ENCODE measurements around the gene FBXL15. TPM values are rescaled to one million over a fixed set of nuclear protein-coding genes. Genes with fewer than 3 reads are reported as not detected.

The FBXL15 gene
- total and polyA plus RNA-seq, 9 of the 15 experiments (the other 6 are each of a cell fraction or from before 2014, with no cell fraction given), result 0.08 to 25.9 (median 3.5) TPM

GRCh38 chr10:102453502-102453901 is 32.9 kb downstream of the FBXL15 start:
- intact Hi-C loops (cut with micrococcal nuclease) (no loop called here), in situ Hi-C loops (cut with MboI) (no loop called here)
- Histone ChIP-seq H3K4me2 (ENCODE audit: insufficient read depth, low read length) (no peak overlapping the region), H3K9me3 (replicated peaks; ENCODE audit: control insufficient read depth, insufficient read depth, low read depth, low read length) (no peaks in the 10 kb centered on the region), H3K36me3 (ENCODE audit: control insufficient read depth, insufficient read depth, low read length) (peaks cover 44% of the 10 kb centered on the region; the same call in 2 of the 3 replicates), H3K4me1 (replicated peaks in 1 of 2; ENCODE audit: control insufficient read depth in 2 of 2, insufficient read depth in 2 of 2, low read length in 2 of 2) (peaks cover 41 to 42% of the 10 kb centered on the region in 2 experiments), H3K79me2 (ENCODE audit: control insufficient read depth, insufficient read depth, low read length) (peaks cover 43% of the 10 kb centered on the region), H3K9ac (ENCODE audit: insufficient read depth in 1 of 2, low read depth in 2 of 2, low read length in 2 of 2) (0 out of 4 replicates have a peak overlapping the region, but pooled peaks of 1 of the 2 experiments have one; percentile 9), H2AFZ (ENCODE audit: low read depth, low read length) (no peak overlapping the region), H3K4me3 (no peak overlapping the region), H4K20me1 (replicated peaks; ENCODE audit: control insufficient read depth, insufficient read depth, low read length) (no peaks in the 10 kb centered on the region), H3K27ac (ENCODE audit: extremely low read depth, low read depth, low read length) (peak overlapping the region; percentile 70; the same call in 2 of the 3 replicates), H3K27me3 (ENCODE audit: control insufficient read depth in 2 of 2, insufficient read depth in 2 of 2, low read length in 2 of 2) (no peaks in the 10 kb centered on the region), H3K9me1 (ENCODE audit: control insufficient read depth, insufficient read depth, low read length) (no peaks in the 10 kb centered on the region)
- DNase-seq (ENCODE audit: extremely low read depth in 1 of 4, low spot score in 3 of 4) (no peak), ATAC-seq (no peak), FAIRE-seq (no peak)
- ChIA-PET CTCF (ENCODE audit: low intra/inter-chr PET ratio) (no interaction called here), POLR2A (interaction anchor here (0.6 to 1.2 kb wide), 5 partner anchors 17 to 141 kb away, joined by 3 to 6 read pairs (median 3); partner anchors contain the start of gene CUEDC2)
- no TSS peak for BruUV-seq (replicated peaks)
- WGBS (ENCODE audit: insufficient coverage, low coverage, missing lambda C conversion rate), result 82% methylated on average over 4 of the region's 5 CpGs
- TF ChIP-seq HNRNPH1 (optimal IDR thresholded peaks at IDR 0.05; ENCODE audit: low read depth, low read length) (no peak), ZNF282 (CRISPR knock-in tag; IDR thresholded peaks at IDR 0.05) (no peak), MLX (CRISPR knock-in tag; conservative IDR thresholded peaks at IDR 0.05) (no peak), TAL1 (IDR thresholded peaks at IDR 0.05) (no peak), LEF1 (IDR thresholded peaks at IDR 0.05) (no peak), ZBTB9 (CRISPR knock-in tag; IDR thresholded peaks at IDR 0.05) (no peak), SLC30A9 (CRISPR knock-in tag; IDR thresholded peaks at IDR 0.05) (no peak), POU5F1 (IDR thresholded peaks at IDR 0.05; ENCODE audit: borderline replicate concordance, low read depth, low read length, partially characterized antibody) (no peak), TGIF2 (CRISPR knock-in tag; IDR thresholded peaks at IDR 0.05) (no peak), NCOA1 (IDR thresholded peaks at IDR 0.05; ENCODE audit: low read depth) (no peak), SNRNP70 (optimal IDR thresholded peaks at IDR 0.05; ENCODE audit: low read depth, low read length) (no peak), SAP30 (IDR thresholded peaks at IDR 0.05; ENCODE audit: borderline replicate concordance, insufficient read depth, low read depth, low read length, poor library complexity, severe bottlenecking) (no peak), ZNF146 (CRISPR knock-in tag; IDR thresholded peaks at IDR 0.05; ENCODE audit: unreplicated experiment) (no peak), GTF2B (IDR thresholded peaks at IDR 0.05; ENCODE audit: extremely low read depth, insufficient read length) (no peak), THAP12 (CRISPR knock-in tag; IDR thresholded peaks at IDR 0.05) (no peak), SMARCA4 (IDR thresholded peaks at IDR 0.05) (no peak), FOXO4 (CRISPR knock-in tag; IDR thresholded peaks at IDR 0.05) (no peak)
